Measurements from ENCODE around the gene CASTOR1.

Gene CASTOR1

DNA sequence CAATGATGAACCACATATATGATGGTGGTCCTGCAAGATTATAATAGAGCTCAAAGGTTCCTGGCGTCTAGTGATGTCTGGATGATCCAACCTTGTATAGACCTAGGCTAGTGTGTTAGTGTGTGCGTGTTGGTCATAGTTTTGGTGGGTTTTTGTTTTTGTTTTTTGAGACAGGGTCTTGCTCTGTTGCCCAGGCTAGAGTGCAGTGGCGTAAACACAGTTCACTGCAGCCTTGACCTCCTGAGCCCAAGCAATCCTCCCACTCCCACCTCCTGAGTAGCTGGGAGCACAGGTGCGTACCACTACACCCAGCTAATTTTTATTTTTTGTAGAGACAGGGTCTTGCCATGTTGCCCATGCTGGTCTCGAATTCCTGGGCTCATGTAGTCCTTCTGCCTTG lies 9.4 kb downstream of the CASTOR1 start:
- H3K4me1 ChIP-seq (ENCODE audit: control insufficient read depth, insufficient read depth, low read length): no peaks in the 10 kb centered on the region
- CTCF ChIA-PET: interaction anchor here (0.6 to 4.4 kb wide), 15 partner anchors 8 to 424 kb away, joined by 3 to 30 read pairs (median 4); partner anchors contain the start of gene CASTOR1
- no peaks in the 10 kb centered on the region for H3K9me3 ChIP-seq (ENCODE audit: control insufficient read depth, insufficient read depth, low read depth, low read length)
- no peak for TF ChIP-seq ZBTB7A (tag by site-specific recombination; IDR thresholded peaks at IDR 0.05; ENCODE audit: low read depth)
- peak; percentile 70 for TF ChIP-seq ZBTB17 (tag by site-specific recombination; IDR thresholded peaks at IDR 0.05)
- no peak for TF ChIP-seq ZNF629 (tag by site-specific recombination; IDR thresholded peaks at IDR 0.05)
- TF ChIP-seq, protein P1, sequence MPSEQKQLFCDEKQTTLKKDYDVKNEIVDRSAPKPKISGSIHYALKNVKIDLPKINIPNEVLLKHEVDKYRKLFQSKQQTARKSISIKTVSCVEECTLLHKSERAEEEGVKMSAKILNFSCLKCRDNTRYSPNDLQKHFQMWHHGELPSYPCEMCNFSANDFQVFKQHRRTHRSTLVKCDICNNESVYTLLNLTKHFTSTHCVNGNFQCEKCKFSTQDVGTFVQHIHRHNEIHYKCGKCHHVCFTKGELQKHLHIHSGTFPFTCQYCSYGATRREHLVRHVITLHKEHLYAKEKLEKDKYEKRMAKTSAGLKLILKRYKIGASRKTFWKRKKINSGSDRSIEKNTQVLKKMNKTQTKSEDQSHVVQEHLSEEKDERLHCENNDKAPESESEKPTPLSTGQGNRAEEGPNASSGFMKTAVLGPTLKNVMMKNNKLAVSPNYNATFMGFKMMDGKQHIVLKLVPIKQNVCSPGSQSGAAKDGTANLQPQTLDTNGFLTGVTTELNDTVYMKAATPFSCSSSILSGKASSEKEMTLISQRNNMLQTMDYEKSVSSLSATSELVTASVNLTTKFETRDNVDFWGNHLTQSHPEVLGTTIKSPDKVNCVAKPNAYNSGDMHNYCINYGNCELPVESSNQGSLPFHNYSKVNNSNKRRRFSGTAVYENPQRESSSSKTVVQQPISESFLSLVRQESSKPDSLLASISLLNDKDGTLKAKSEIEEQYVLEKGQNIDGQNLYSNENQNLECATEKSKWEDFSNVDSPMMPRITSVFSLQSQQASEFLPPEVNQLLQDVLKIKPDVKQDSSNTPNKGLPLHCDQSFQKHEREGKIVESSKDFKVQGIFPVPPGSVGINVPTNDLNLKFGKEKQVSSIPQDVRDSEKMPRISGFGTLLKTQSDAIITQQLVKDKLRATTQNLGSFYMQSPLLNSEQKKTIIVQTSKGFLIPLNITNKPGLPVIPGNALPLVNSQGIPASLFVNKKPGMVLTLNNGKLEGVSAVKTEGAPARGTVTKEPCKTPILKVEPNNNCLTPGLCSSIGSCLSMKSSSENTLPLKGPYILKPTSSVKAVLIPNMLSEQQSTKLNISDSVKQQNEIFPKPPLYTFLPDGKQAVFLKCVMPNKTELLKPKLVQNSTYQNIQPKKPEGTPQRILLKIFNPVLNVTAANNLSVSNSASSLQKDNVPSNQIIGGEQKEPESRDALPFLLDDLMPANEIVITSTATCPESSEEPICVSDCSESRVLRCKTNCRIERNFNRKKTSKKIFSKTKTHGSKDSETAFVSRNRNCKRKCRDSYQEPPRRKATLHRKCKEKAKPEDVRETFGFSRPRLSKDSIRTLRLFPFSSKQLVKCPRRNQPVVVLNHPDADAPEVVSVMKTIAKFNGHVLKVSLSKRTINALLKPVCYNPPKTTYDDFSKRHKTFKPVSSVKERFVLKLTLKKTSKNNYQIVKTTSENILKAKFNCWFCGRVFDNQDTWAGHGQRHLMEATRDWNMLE (tag by site-specific recombination; conservative IDR thresholded peaks at IDR 0.05; ENCODE audit: low read depth): no peak
- TF ChIP-seq ZEB2 (tag by site-specific recombination; IDR thresholded peaks at IDR 0.05): no peak
- peak; percentile 83 for TF ChIP-seq ZNF121 (tag by site-specific recombination; IDR thresholded peaks at IDR 0.05)
- TF ChIP-seq, protein P2, sequence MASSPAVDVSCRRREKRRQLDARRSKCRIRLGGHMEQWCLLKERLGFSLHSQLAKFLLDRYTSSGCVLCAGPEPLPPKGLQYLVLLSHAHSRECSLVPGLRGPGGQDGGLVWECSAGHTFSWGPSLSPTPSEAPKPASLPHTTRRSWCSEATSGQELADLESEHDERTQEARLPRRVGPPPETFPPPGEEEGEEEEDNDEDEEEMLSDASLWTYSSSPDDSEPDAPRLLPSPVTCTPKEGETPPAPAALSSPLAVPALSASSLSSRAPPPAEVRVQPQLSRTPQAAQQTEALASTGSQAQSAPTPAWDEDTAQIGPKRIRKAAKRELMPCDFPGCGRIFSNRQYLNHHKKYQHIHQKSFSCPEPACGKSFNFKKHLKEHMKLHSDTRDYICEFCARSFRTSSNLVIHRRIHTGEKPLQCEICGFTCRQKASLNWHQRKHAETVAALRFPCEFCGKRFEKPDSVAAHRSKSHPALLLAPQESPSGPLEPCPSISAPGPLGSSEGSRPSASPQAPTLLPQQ (tag by site-specific recombination; IDR thresholded peaks at IDR 0.05): no peak
- POLR2A ChIA-PET: interaction anchor here (1.4 kb wide), 1 partner anchor 144 kb away, joined by 4 read pairs; no protein-coding TSS in a partner anchor
- peaks cover 0 to 2% of the 10 kb centered on the region in 2 experiments; a peak in 1 of 3 replicates for H3K36me3 ChIP-seq (ENCODE audit: control insufficient read depth in 2 of 2, insufficient read depth in 1 of 2, low read length in 2 of 2)
- H3K27ac ChIP-seq (ENCODE audit: extremely low read depth, low read depth, low read length): no peak overlapping the region
- no peak overlapping the region for H3K4me3 ChIP-seq (ENCODE audit: low read depth, low read length)

DNA sequence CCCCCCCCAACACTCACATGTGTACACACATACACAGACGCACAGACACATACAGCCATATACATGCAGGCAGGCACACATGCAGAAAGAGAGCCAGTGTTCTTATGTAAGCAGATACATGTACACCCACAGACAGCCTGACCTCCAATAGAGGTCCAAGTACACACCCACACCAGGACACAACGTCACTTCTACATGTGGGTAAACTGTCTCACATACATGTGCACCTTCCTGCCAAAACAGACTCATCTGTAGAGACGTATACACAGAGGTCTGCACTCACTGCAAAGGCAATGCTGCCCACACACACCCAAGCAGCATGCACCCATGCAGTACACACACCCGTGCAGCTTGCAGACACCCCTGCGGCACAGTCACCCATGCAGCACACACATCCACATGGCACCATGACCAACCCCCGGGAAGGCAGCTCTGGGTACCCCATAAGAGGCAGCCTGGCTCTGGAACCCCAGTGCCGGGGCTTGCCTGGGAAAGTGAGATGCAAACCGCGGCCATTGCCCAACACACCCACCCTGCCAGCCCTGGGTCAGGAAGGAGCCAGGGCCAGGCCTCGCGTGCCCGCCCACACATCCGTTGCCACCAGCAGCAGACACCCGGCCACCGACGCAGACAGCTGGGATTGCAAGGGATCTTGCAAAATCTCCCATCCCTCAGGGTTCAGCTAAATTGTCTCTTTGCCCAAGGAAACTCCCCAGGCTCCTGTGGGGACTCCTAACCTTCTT lies 10.1 kb downstream of the CASTOR1 start:
- no peak for TF ChIP-seq ZNF133 (tag by site-specific recombination; IDR thresholded peaks at IDR 0.05)
- peak; percentile 87 for TF ChIP-seq ZFHX2 (tag by site-specific recombination; conservative IDR thresholded peaks at IDR 0.05)
- TF ChIP-seq ZNF76 (tag by site-specific recombination; IDR thresholded peaks at IDR 0.05; ENCODE audit: borderline replicate concordance, low read depth): no peak
- no peak for TF ChIP-seq HOXC10 (CRISPR knock-in tag; IDR thresholded peaks at IDR 0.05)
- peak; percentile 55 for TF ChIP-seq EGR2 (tag by site-specific recombination; IDR thresholded peaks at IDR 0.05; ENCODE audit: low read depth)
- TF ChIP-seq, protein P3, sequence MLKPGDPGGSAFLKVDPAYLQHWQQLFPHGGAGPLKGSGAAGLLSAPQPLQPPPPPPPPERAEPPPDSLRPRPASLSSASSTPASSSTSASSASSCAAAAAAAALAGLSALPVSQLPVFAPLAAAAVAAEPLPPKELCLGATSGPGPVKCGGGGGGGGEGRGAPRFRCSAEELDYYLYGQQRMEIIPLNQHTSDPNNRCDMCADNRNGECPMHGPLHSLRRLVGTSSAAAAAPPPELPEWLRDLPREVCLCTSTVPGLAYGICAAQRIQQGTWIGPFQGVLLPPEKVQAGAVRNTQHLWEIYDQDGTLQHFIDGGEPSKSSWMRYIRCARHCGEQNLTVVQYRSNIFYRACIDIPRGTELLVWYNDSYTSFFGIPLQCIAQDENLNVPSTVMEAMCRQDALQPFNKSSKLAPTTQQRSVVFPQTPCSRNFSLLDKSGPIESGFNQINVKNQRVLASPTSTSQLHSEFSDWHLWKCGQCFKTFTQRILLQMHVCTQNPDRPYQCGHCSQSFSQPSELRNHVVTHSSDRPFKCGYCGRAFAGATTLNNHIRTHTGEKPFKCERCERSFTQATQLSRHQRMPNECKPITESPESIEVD (tag by site-specific recombination; IDR thresholded peaks at IDR 0.05): no peak
- TF ChIP-seq ZNF837 (tag by site-specific recombination; IDR thresholded peaks at IDR 0.05): no peak
- no peak for TF ChIP-seq FEZF1 (tag by site-specific recombination; IDR thresholded peaks at IDR 0.05)
- no peak for TF ChIP-seq ZNF791 (tag by site-specific recombination; IDR thresholded peaks at IDR 0.05)
- Histone ChIP-seq H3K4me1 (ENCODE audit: control insufficient read depth, insufficient read depth, low read length) (no peaks in the 10 kb centered on the region), H3K4me3 (ENCODE audit: low read depth, low read length) (no peak overlapping the region), H3K27ac (ENCODE audit: extremely low read depth, low read depth, low read length) (no peak overlapping the region), H3K36me3 (ENCODE audit: control insufficient read depth in 2 of 2, insufficient read depth in 1 of 2, low read length in 2 of 2) (no peaks in the 10 kb centered on the region), H3K9me3 (ENCODE audit: control insufficient read depth, insufficient read depth, low read depth, low read length) (no peaks in the 10 kb centered on the region)
- ChIA-PET POLR2A (interaction anchor here (1.4 kb wide), 1 partner anchor 144 kb away, joined by 4 read pairs; no protein-coding TSS in a partner anchor), CTCF (interaction anchor here (0.6 to 4.4 kb wide), 9 partner anchors 9 to 171 kb away, joined by 3 to 30 read pairs (median 7); partner anchors contain the start of gene CASTOR1)
